Spleen (tissue), 7 donors: ENCODE data around the gene LTBP2.

Experiments
- CTCF ChIP-seq, 11 experiments: fragments of 200-600 bp in 7 of 11; fragments of 450-650 bp in 4 of 11; sonication (generic) in 4 of 11; IDR thresholded peaks in 8 of 11; conservative IDR thresholded peaks in 3 of 11; 1 replicate in 7 of 11; 2 replicates in 4 of 11; pipeline versions ENCODE4 v1.4.0 to v1.8.0; 2016 to 2021; ENCODE audit warnings: antibody characterized with exemption in 11 of 11, inconsistent platforms in 4 of 11, mild to moderate bottlenecking in 1 of 11
- POLR2A ChIP-seq, 3 donors: fragments of 450-650 bp; IDR thresholded peaks; one replicate each; pipeline ENCODE4 v1.5.1; 2017; ENCODE audit warnings: antibody characterized with exemption in 3 of 3, mild to moderate bottlenecking in 1 of 3
- donor health status: DM: no; HTN: no; CAD: no; lungs with moderate emphysema.
- donor health status: DM: no; HTN: no; CAD: no.
- donor health status: DM: no; HTN: no; CAD: no.

- TF ChIP-seq POLR2A (IDR thresholded peaks at IDR 0.05) (no peak), CTCF (IDR thresholded peaks at IDR 0.05 in 8 of 11, conservative IDR thresholded peaks at IDR 0.05 in 3 of 11) (no peak)
Observed at GRCh38 chr14:74577948-74578275, 34.1 kb downstream of the LTBP2 start.
